GM12878 (cell line): ENCODE data around the gene CDK2. TPM values are rescaled to one million over a fixed set of nuclear protein-coding genes. Genes with fewer than 3 reads are reported as not detected.

Experiments used
- ATF7 ChIP-seq: fragments of 450-650 bp; IDR thresholded peaks from 2 replicates; pipeline ENCODE4 v1.6.1; 2016; ENCODE audit warnings: low read depth, mild to moderate bottlenecking
- CTCF ChIP-seq, 3 experiments: IDR thresholded peaks in 2 of 3; conservative IDR thresholded peaks in 1 of 3; 2 replicates each; pipeline ENCODE4 v1.5.1; 2011; ENCODE audit warnings: low read depth in 3 of 3, low read length in 3 of 3, mild to moderate bottlenecking in 3 of 3, control low read depth in 2 of 3, moderate library complexity in 2 of 3, inconsistent platforms in 1 of 3, mixed read lengths in 1 of 3; ENCODE audit not compliant: control insufficient read depth in 2 of 3, insufficient read depth in 1 of 3; ENCODE audit errors: extremely low read depth in 1 of 3
- CUX1 ChIP-seq: IDR thresholded peaks from 2 replicates; pipeline ENCODE4 v1.6.1; 2012; ENCODE audit warnings: improper control_type of control experiment, low read depth, low read length; ENCODE audit not compliant: insufficient replicate concordance
- ESRRA ChIP-seq: IDR thresholded peaks from 2 replicates; pipeline ENCODE4 v1.6.1; 2012; ENCODE audit warnings: mild to moderate bottlenecking, low read length, improper control_type of control experiment
- FOXM1 ChIP-seq: IDR thresholded peaks from 2 replicates; pipeline ENCODE4 v1.6.1; 2012; ENCODE audit warnings: low read depth, mild to moderate bottlenecking, inconsistent platforms, low read length, moderate library complexity
- IKZF1 ChIP-seq: fragments of 450-650 bp; conservative IDR thresholded peaks from 2 replicates; pipeline ENCODE4 v1.6.1; 2017; ENCODE audit warnings: antibody characterized with exemption, mild to moderate bottlenecking
- MLLT1 ChIP-seq: fragments of 450-650 bp; IDR thresholded peaks from 2 replicates; pipeline ENCODE4 v1.6.1; 2016; ENCODE audit warnings: mild to moderate bottlenecking
- NBN ChIP-seq: fragments of 450-650 bp; IDR thresholded peaks from 2 replicates; pipeline ENCODE4 v1.6.1; 2016
- NFYA ChIP-seq: IDR thresholded peaks from 2 replicates; pipeline ENCODE4 v1.6.1; 2011; ENCODE audit warnings: low read depth, mild to moderate bottlenecking, low read length, improper control_type of control experiment, borderline replicate concordance
- NR2F1 ChIP-seq: fragments of 450-650 bp; conservative IDR thresholded peaks from 2 replicates; pipeline ENCODE4 v1.6.1; 2017; ENCODE audit warnings: mild to moderate bottlenecking
- PKNOX1 ChIP-seq: fragments of 450-650 bp; IDR thresholded peaks from 2 replicates; pipeline ENCODE4 v1.6.1; 2016; ENCODE audit warnings: mild to moderate bottlenecking
- RAD21 ChIP-seq: IDR thresholded peaks from 2 replicates; pipeline ENCODE4 v1.6.1; 2011; ENCODE audit warnings: mild to moderate bottlenecking, low read depth, low read length, moderate library complexity; ENCODE audit not compliant: insufficient read depth
- STAT3 ChIP-seq: IDR thresholded peaks from 2 replicates; pipeline ENCODE4 v1.6.1; 2011; ENCODE audit warnings: low read depth, low read length, improper control_type of control experiment
- TARDBP ChIP-seq: IDR thresholded peaks from 2 replicates; pipeline ENCODE4 v1.6.1; 2016; ENCODE audit warnings: borderline replicate concordance
- WRNIP1 ChIP-seq: IDR thresholded peaks from 2 replicates; pipeline ENCODE4 v1.6.1; 2011; ENCODE audit warnings: low read depth, low read length, improper control_type of control experiment, borderline replicate concordance
- ZNF384 ChIP-seq: IDR thresholded peaks from 2 replicates; pipeline ENCODE4 v1.6.1; 2012; ENCODE audit warnings: low read depth, mild to moderate bottlenecking, low read length, improper control_type of control experiment, borderline replicate concordance
- ZNF687 ChIP-seq: fragments of 450-650 bp; IDR thresholded peaks from 2 replicates; pipeline ENCODE4 v1.6.1; 2017; ENCODE audit warnings: mild to moderate bottlenecking, moderate library complexity
- polyA plus RNA-seq, 11 experiments: library from polyadenylated mRNA; depleted of rRNA in 4 of 11; unstranded in 6 of 11; stranded (reverse) in 5 of 11; fragments of >200 nt; fragmentation: Nextera tagmentation in 4 of 11; fragmentation: Illumina TruSeq in 1 of 11; extraction: Ambion mirVana in 4 of 11; extraction: Trizol in 1 of 11; gene quantifications; 1 replicate in 1 of 11; 2 replicates in 10 of 11; pipeline versions ENCODE4 v1.2.1 to v1.2.3, GENCODE V29; 2011 to 2016; ENCODE audit warnings: inconsistent platforms in 2 of 11, missing spikeins in 2 of 11, low read depth in 1 of 11
- total RNA-seq, 4 experiments: library from RNA; depleted of rRNA in 3 of 4; stranded (reverse); fragments of >200 nt in 3 of 4; fragmentation: Illumina TruSeq in 1 of 4; extraction: Trizol in 1 of 4; gene quantifications; 2 replicates each; pipeline versions ENCODE4 v1.2.1 to v1.2.3, GENCODE V29; 2013 to 2021

Gene CDK2
- total and polyA plus RNA-seq, 10 of the 15 experiments (the other 5 are each of a cell fraction or from before 2014, with no cell fraction given), result 13.1 to 138 (median 82.2) TPM

GRCh38 chr12:55970775-55971174, 4.1 kb downstream of the CDK2 start (continued):
- TF ChIP-seq CTCF (IDR thresholded peaks at IDR 0.05 in 2 of 3, conservative IDR thresholded peaks at IDR 0.05 in 1 of 3; ENCODE audit: control insufficient read depth in 2 of 3, extremely low read depth in 1 of 3, insufficient read depth in 1 of 3, low read depth in 3 of 3, low read length in 3 of 3) (no peak), ESRRA (no peak), NR2F1 (peak; percentile 88), ATF7 (peak; percentile 61), FOXM1 (no peak), ZNF687 (0 out of 2 replicates have a peak, but pooled peaks have one; percentile 19), NBN (no peak), ZNF384 (no peak), IKZF1 (peak; percentile 60), PKNOX1 (peak; percentile 20; the same call in 1 of the 2 replicates), RAD21 (no peak), STAT3 (no peak), NFYA (no peak), TARDBP (no peak), WRNIP1 (no peak), MLLT1 (no peak), CUX1 (no peak)
